ENCODE data around the gene RFNG.

Gene RFNG

GRCh38 chr17:81998691-81999438, 52.7 kb downstream of the RFNG start:
- no peak for DNase-seq

GRCh38 chr17:81998212-81998611, 53.4 kb downstream of the RFNG start:
- DNase-seq = no peak
